HEK293 (cell line): ENCODE measurements around the gene IL10RA.

Source experiments
- CTCF ChIP-seq: fragments of 450-650 bp; formaldehyde crosslinking; IDR thresholded peaks from 2 replicates; pipeline ENCODE4 v1.5.1; 2016; ENCODE audit warnings: missing biosample characterization, missing genetic modification characterization
- GLIS1 ChIP-seq: fragments of 450-650 bp; formaldehyde crosslinking; IDR thresholded peaks from 2 replicates; pipeline ENCODE4 v1.5.1; 2016; ENCODE audit warnings: missing biosample characterization, missing genetic modification characterization
- INSM2 ChIP-seq: fragments of 450-650 bp; formaldehyde crosslinking; IDR thresholded peaks from 2 replicates; pipeline ENCODE4 v1.5.1; 2016; ENCODE audit warnings: missing biosample characterization, missing genetic modification characterization
- ZBTB11 ChIP-seq: fragments of 450-650 bp; formaldehyde crosslinking; conservative IDR thresholded peaks from 2 replicates; pipeline ENCODE4 v1.5.1; 2016; ENCODE audit warnings: low read depth, missing biosample characterization, missing genetic modification characterization
- ZBTB21 ChIP-seq: fragments of 450-650 bp; formaldehyde crosslinking; IDR thresholded peaks from 2 replicates; pipeline ENCODE4 v1.5.1; 2017; ENCODE audit warnings: missing biosample characterization, missing genetic modification characterization
- ZNF148 ChIP-seq: fragments of 450-650 bp; formaldehyde crosslinking; IDR thresholded peaks from 2 replicates; pipeline ENCODE4 v1.5.0; 2017; ENCODE audit warnings: missing biosample characterization, missing genetic modification characterization, borderline replicate concordance
- ZNF169 ChIP-seq: fragments of 450-650 bp; formaldehyde crosslinking; IDR thresholded peaks from 2 replicates; pipeline ENCODE4 v1.5.1; 2016; ENCODE audit warnings: missing biosample characterization, missing genetic modification characterization
- ZNF202 ChIP-seq: fragments of 450-650 bp; formaldehyde crosslinking; IDR thresholded peaks from 2 replicates; pipeline ENCODE4 v1.5.1; 2016; ENCODE audit warnings: missing biosample characterization, missing genetic modification characterization, borderline replicate concordance
- ZNF571 ChIP-seq: fragments of 450-650 bp; formaldehyde crosslinking; IDR thresholded peaks from 2 replicates; pipeline ENCODE4 v1.5.0; 2017; ENCODE audit warnings: missing biosample characterization, missing genetic modification characterization
- ZNF654 ChIP-seq: fragments of 450-650 bp; formaldehyde crosslinking; IDR thresholded peaks from 2 replicates; pipeline ENCODE4 v1.5.1; 2016; ENCODE audit warnings: low read depth, missing biosample characterization, missing genetic modification characterization

- TF ChIP-seq CTCF (no peak), ZNF654 (no peak), ZNF169 (no peak), ZNF148 (no peak), ZNF571 (no peak), ZBTB21 (tag by site-specific recombination) (no peak), INSM2 (no peak), ZNF202 (tag by site-specific recombination) (no peak), ZBTB11 (no peak), GLIS1 (no peak)
Observed at GRCh38 chr11:117979481-117980211, 6.5 kb upstream of the IL10RA start.
